ENCODE measurements around the gene GNG12. TPM values are rescaled to one million over a fixed set of nuclear protein-coding genes. Genes with fewer than 3 reads are reported as not detected.

Gene GNG12
- total and polyA plus RNA-seq, 9 of the 15 experiments (the other 6 are each of a cell fraction or from before 2014, with no cell fraction given), result 2.6 to 6.0 (median 4.1) TPM

DNA sequence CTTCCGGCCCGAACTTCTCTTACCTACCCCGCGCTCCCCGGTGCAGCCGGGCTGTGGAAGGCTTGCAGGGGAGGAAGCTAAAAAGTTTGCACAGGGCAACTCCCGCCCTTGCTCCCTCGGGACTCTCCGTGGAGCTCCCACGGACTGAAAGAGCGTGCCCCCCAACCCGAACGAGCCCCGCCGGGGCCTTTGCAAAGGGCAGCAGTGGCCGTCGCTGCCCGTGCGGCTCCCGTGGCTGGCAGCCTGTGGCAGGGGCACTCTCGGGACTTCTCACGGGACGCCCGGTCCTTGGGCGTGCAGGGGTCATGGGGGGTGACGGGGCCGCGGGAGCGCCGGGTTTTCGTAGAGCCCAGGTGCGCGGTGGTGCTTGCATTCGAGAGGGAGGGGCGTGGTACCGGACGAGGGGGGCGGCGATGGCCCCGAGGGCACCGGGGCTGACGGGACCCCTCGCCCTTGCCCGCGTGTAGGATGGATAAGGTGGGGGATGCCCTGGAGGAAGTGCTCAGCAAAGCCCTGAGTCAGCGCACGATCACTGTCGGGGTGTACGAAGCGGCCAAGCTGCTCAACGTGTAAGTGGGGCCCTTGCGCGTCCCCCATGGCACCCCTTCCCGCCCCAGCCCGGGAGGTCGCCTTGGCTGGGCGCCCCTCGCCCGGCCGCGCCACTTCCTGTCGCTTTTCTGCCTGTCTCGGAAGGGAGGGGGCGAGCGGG is 147.6 kb downstream of the GNG12 start (continued):
- TF ChIP-seq ILK (tag; IDR thresholded peaks at IDR 0.05; ENCODE audit: borderline replicate concordance, low read depth), result no peak
- TF ChIP-seq ADNP (tag; IDR thresholded peaks at IDR 0.05), result no peak
- TF ChIP-seq, protein P1, sequence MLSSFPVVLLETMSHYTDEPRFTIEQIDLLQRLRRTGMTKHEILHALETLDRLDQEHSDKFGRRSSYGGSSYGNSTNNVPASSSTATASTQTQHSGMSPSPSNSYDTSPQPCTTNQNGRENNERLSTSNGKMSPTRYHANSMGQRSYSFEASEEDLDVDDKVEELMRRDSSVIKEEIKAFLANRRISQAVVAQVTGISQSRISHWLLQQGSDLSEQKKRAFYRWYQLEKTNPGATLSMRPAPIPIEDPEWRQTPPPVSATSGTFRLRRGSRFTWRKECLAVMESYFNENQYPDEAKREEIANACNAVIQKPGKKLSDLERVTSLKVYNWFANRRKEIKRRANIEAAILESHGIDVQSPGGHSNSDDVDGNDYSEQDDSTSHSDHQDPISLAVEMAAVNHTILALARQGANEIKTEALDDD (IDR thresholded peaks at IDR 0.05), result no peak
- no peak for TF ChIP-seq RHOXF2B (CRISPR knock-in tag; conservative IDR thresholded peaks at IDR 0.05)
- no peak for TF ChIP-seq YBX1 (IDR thresholded peaks at IDR 0.05)
- TF ChIP-seq PYGO2 (tag; IDR thresholded peaks at IDR 0.05), result no peak
- no peak for TF ChIP-seq SMARCA4 (IDR thresholded peaks at IDR 0.05)
- TF ChIP-seq ZEB2 (IDR thresholded peaks at IDR 0.05), result no peak
- no peak for TF ChIP-seq ZNF436 (CRISPR knock-in tag; IDR thresholded peaks at IDR 0.05)
- peak; percentile 30; the same call in 1 of the 2 replicates for TF ChIP-seq SRSF3 (IDR thresholded peaks at IDR 0.05; ENCODE audit: insufficient read depth, low read length)
- TF ChIP-seq TBL1XR1 (IDR thresholded peaks at IDR 0.05; ENCODE audit: low read length in 2 of 2), result no peak; a peak in 1 of 4 replicates
- TF ChIP-seq MEF2D (tag; conservative IDR thresholded peaks at IDR 0.05; ENCODE audit: low read depth), result no peak
- TF ChIP-seq, protein P2, sequence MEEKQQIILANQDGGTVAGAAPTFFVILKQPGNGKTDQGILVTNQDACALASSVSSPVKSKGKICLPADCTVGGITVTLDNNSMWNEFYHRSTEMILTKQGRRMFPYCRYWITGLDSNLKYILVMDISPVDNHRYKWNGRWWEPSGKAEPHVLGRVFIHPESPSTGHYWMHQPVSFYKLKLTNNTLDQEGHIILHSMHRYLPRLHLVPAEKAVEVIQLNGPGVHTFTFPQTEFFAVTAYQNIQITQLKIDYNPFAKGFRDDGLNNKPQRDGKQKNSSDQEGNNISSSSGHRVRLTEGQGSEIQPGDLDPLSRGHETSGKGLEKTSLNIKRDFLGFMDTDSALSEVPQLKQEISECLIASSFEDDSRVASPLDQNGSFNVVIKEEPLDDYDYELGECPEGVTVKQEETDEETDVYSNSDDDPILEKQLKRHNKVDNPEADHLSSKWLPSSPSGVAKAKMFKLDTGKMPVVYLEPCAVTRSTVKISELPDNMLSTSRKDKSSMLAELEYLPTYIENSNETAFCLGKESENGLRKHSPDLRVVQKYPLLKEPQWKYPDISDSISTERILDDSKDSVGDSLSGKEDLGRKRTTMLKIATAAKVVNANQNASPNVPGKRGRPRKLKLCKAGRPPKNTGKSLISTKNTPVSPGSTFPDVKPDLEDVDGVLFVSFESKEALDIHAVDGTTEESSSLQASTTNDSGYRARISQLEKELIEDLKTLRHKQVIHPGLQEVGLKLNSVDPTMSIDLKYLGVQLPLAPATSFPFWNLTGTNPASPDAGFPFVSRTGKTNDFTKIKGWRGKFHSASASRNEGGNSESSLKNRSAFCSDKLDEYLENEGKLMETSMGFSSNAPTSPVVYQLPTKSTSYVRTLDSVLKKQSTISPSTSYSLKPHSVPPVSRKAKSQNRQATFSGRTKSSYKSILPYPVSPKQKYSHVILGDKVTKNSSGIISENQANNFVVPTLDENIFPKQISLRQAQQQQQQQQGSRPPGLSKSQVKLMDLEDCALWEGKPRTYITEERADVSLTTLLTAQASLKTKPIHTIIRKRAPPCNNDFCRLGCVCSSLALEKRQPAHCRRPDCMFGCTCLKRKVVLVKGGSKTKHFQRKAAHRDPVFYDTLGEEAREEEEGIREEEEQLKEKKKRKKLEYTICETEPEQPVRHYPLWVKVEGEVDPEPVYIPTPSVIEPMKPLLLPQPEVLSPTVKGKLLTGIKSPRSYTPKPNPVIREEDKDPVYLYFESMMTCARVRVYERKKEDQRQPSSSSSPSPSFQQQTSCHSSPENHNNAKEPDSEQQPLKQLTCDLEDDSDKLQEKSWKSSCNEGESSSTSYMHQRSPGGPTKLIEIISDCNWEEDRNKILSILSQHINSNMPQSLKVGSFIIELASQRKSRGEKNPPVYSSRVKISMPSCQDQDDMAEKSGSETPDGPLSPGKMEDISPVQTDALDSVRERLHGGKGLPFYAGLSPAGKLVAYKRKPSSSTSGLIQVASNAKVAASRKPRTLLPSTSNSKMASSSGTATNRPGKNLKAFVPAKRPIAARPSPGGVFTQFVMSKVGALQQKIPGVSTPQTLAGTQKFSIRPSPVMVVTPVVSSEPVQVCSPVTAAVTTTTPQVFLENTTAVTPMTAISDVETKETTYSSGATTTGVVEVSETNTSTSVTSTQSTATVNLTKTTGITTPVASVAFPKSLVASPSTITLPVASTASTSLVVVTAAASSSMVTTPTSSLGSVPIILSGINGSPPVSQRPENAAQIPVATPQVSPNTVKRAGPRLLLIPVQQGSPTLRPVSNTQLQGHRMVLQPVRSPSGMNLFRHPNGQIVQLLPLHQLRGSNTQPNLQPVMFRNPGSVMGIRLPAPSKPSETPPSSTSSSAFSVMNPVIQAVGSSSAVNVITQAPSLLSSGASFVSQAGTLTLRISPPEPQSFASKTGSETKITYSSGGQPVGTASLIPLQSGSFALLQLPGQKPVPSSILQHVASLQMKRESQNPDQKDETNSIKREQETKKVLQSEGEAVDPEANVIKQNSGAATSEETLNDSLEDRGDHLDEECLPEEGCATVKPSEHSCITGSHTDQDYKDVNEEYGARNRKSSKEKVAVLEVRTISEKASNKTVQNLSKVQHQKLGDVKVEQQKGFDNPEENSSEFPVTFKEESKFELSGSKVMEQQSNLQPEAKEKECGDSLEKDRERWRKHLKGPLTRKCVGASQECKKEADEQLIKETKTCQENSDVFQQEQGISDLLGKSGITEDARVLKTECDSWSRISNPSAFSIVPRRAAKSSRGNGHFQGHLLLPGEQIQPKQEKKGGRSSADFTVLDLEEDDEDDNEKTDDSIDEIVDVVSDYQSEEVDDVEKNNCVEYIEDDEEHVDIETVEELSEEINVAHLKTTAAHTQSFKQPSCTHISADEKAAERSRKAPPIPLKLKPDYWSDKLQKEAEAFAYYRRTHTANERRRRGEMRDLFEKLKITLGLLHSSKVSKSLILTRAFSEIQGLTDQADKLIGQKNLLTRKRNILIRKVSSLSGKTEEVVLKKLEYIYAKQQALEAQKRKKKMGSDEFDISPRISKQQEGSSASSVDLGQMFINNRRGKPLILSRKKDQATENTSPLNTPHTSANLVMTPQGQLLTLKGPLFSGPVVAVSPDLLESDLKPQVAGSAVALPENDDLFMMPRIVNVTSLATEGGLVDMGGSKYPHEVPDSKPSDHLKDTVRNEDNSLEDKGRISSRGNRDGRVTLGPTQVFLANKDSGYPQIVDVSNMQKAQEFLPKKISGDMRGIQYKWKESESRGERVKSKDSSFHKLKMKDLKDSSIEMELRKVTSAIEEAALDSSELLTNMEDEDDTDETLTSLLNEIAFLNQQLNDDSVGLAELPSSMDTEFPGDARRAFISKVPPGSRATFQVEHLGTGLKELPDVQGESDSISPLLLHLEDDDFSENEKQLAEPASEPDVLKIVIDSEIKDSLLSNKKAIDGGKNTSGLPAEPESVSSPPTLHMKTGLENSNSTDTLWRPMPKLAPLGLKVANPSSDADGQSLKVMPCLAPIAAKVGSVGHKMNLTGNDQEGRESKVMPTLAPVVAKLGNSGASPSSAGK (IDR thresholded peaks at IDR 0.05), result no peak
- TF ChIP-seq POLR2AphosphoS2 (IDR thresholded peaks at IDR 0.05; ENCODE audit: low read length), result 0 out of 2 replicates have a peak, but pooled peaks have one; percentile 3
- TF ChIP-seq SNRNP70 (optimal IDR thresholded peaks at IDR 0.05; ENCODE audit: low read depth, low read length), result no peak
- peak; percentile 66; the same call in 1 of the 2 replicates for TF ChIP-seq BHLHE40 (IDR thresholded peaks at IDR 0.05; ENCODE audit: low read length)
- TF ChIP-seq HNRNPH1 (optimal IDR thresholded peaks at IDR 0.05; ENCODE audit: low read depth, low read length), result no peak

Data from K562 (cell line).